Keratinocyte (primary cell): ENCODE data around the gene TRAPPC6A. TPM values are rescaled to one million over a fixed set of nuclear protein-coding genes. Genes with fewer than 3 reads are reported as not detected.

ENCODE experiments used
- DNase-seq: peaks from one replicate; pipeline ENCODE4 v3.0.0-alpha.2; 2011; ENCODE audit warnings: low read depth, missing footprints, low spot score
- FAIRE-seq: peaks from 2 replicates; lab custom pipeline; 2011; peaks lifted over from hg19 to GRCh38; lab: Jason Lieb, UNC
- H2AFZ ChIP-seq: 2 replicates; pipeline ENCODE4 v1.6.0; 2012; ENCODE audit warnings: low read length, control low read depth, inconsistent platforms; ENCODE audit not compliant: control insufficient read depth
- H3K27ac ChIP-seq: 2 replicates; pipeline ENCODE4 v1.5.1; 2011; ENCODE audit warnings: low read length; ENCODE audit not compliant: control insufficient read depth, insufficient read depth
- H3K27me3 ChIP-seq: 3 replicates; pipeline ENCODE4 v1.6.0; 2011; ENCODE audit warnings: low read length; ENCODE audit not compliant: control insufficient read depth, insufficient read depth; ENCODE audit errors: extremely low read depth
- H3K36me3 ChIP-seq, 2 experiments: 2 replicates in 1 of 2; 3 replicates in 1 of 2; pipeline ENCODE4 v1.5.1; 2011; ENCODE audit warnings: low read length in 2 of 2, mild to moderate bottlenecking in 1 of 2; ENCODE audit not compliant: control insufficient read depth in 2 of 2, insufficient read depth in 2 of 2; ENCODE audit errors: extremely low read depth in 1 of 2
- H3K4me1 ChIP-seq: 3 replicates; pipeline ENCODE4 v1.5.1; 2011; ENCODE audit warnings: low read length; ENCODE audit not compliant: control insufficient read depth, insufficient read depth; ENCODE audit errors: extremely low read depth
- H3K4me2 ChIP-seq: 3 replicates; pipeline ENCODE4 v1.6.0; 2011; ENCODE audit warnings: low read depth, low read length; ENCODE audit not compliant: control insufficient read depth, insufficient read depth; ENCODE audit errors: extremely low read depth
- H3K4me3 ChIP-seq, 3 experiments: fragments of 200-600 bp in 1 of 3; sonication (generic) in 1 of 3; 2 replicates in 2 of 3; 3 replicates in 1 of 3; pipeline ENCODE4 v1.5.1; 2011 to 2016; ENCODE audit warnings: low read length in 3 of 3, mild to moderate bottlenecking in 3 of 3, control low read depth in 2 of 3, inconsistent platforms in 1 of 3, low read depth in 1 of 3, mixed read lengths in 1 of 3, mixed run types in 1 of 3, moderate library complexity in 1 of 3; ENCODE audit not compliant: control insufficient read depth in 2 of 3, insufficient read depth in 2 of 3; ENCODE audit errors: extremely low read depth in 1 of 3
- H3K79me2 ChIP-seq: 2 replicates; pipeline ENCODE4 v1.6.0; 2012; ENCODE audit warnings: low read length; ENCODE audit not compliant: control insufficient read depth, insufficient read depth
- H3K9ac ChIP-seq: 3 replicates; pipeline ENCODE4 v1.6.0; 2011; ENCODE audit warnings: low read length; ENCODE audit not compliant: control insufficient read depth, insufficient read depth; ENCODE audit errors: extremely low read depth
- H3K9me1 ChIP-seq: 3 replicates; pipeline ENCODE4 v1.6.0; 2011; ENCODE audit warnings: low read length; ENCODE audit not compliant: control insufficient read depth, insufficient read depth; ENCODE audit errors: extremely low read depth
- H3K9me3 ChIP-seq: 2 replicates; pipeline ENCODE4 v1.5.1; 2012; ENCODE audit warnings: low read depth, low read length; ENCODE audit not compliant: control insufficient read depth
- H4K20me1 ChIP-seq: 3 replicates; pipeline ENCODE4 v1.6.0; 2011; ENCODE audit warnings: low read length; ENCODE audit not compliant: control insufficient read depth, insufficient read depth; ENCODE audit errors: extremely low read depth
- EZH2 ChIP-seq: IDR thresholded peaks from one replicate; pipeline ENCODE4 v1.6.1; 2012; ENCODE audit warnings: inconsistent platforms, mild to moderate bottlenecking, low read length, moderate library complexity
- dilution Hi-C: fragments of 300-500 bp; cut with MboI; formaldehyde crosslinking; loops from one replicate; pipeline ENCODE4 v1.7.0; 2020; ENCODE audit warnings: low sequenced_read_pairs; ENCODE audit not compliant: extremely low pct_ligation_motif_present
- polyA plus RNA-seq, 5 experiments: library from polyadenylated mRNA; depleted of rRNA in 3 of 5; stranded (reverse) in 3 of 5; stranded (forward) in 1 of 5; unstranded in 1 of 5; fragments of >200 nt; gene quantifications; 1 replicate in 1 of 5; 2 replicates in 3 of 5; 3 replicates in 1 of 5; pipeline versions ENCODE4 v1.2.1 to v1.2.3, GENCODE V29; 2011 to 2012; ENCODE audit warnings: missing spikeins in 2 of 5, low read depth in 1 of 5, low replicate concordance in 1 of 5
- TF ChIP-seq, protein P1 (sequence below), 3 experiments: IDR thresholded peaks in 1 of 3; conservative IDR thresholded peaks in 1 of 3; optimal IDR thresholded peaks in 1 of 3; 2 replicates in 2 of 3; 3 replicates in 1 of 3; pipeline versions ENCODE3 to v1.5.1; 2011; ENCODE audit warnings: low read length in 3 of 3, mild to moderate bottlenecking in 3 of 3, moderate library complexity in 2 of 3, control low read depth in 1 of 3, inconsistent platforms in 1 of 3; ENCODE audit not compliant: insufficient read depth in 2 of 3; ENCODE audit errors: extremely low read depth in 1 of 3

Gene TRAPPC6A
- polyA plus RNA-seq, 1 donor (not counting 4 experiments of a cell fraction or from before 2014, with no cell fraction given): 4.7 TPM

GRCh38 chr19:45173816-45174215, 4.2 kb downstream of the TRAPPC6A start:
- no peaks in the 10 kb centered on the region for H4K20me1 ChIP-seq
- H3K4me2 ChIP-seq: no peak overlapping the region
- H3K4me3 ChIP-seq: no peak overlapping the region
- no peak for TF ChIP-seq EZH2
- TF ChIP-seq, protein P1, sequence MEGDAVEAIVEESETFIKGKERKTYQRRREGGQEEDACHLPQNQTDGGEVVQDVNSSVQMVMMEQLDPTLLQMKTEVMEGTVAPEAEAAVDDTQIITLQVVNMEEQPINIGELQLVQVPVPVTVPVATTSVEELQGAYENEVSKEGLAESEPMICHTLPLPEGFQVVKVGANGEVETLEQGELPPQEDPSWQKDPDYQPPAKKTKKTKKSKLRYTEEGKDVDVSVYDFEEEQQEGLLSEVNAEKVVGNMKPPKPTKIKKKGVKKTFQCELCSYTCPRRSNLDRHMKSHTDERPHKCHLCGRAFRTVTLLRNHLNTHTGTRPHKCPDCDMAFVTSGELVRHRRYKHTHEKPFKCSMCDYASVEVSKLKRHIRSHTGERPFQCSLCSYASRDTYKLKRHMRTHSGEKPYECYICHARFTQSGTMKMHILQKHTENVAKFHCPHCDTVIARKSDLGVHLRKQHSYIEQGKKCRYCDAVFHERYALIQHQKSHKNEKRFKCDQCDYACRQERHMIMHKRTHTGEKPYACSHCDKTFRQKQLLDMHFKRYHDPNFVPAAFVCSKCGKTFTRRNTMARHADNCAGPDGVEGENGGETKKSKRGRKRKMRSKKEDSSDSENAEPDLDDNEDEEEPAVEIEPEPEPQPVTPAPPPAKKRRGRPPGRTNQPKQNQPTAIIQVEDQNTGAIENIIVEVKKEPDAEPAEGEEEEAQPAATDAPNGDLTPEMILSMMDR (optimal IDR thresholded peaks at IDR 0.05 in 1 of 3, IDR thresholded peaks at IDR 0.05 in 1 of 3, conservative IDR thresholded peaks at IDR 0.05 in 1 of 3; ENCODE audit: extremely low read depth in 1 of 3, insufficient read depth in 2 of 3, low read length in 3 of 3): no peak
- no peak overlapping the region for H3K9ac ChIP-seq
- DNase-seq (no peak), FAIRE-seq (no peak)
- H3K9me3 ChIP-seq: no peaks in the 10 kb centered on the region
- H3K79me2 ChIP-seq: no peaks in the 10 kb centered on the region
- H3K27ac ChIP-seq: no peak overlapping the region
- H3K36me3 ChIP-seq: no peaks in the 10 kb centered on the region
- peaks cover 16% of the 10 kb centered on the region for H3K4me1 ChIP-seq
- H2AFZ ChIP-seq: no peak overlapping the region
- H3K9me1 ChIP-seq: no peaks in the 10 kb centered on the region
- dilution Hi-C loops: no loop called here
- H3K27me3 ChIP-seq: no peaks in the 10 kb centered on the region

- H2AFZ ChIP-seq: no peak overlapping the region
- H3K4me3 ChIP-seq: no peak overlapping the region
- H3K36me3 ChIP-seq: no peaks in the 10 kb centered on the region
- H3K27ac ChIP-seq: no peak overlapping the region
- DNase-seq (no peak), FAIRE-seq (no peak)
- H3K4me1 ChIP-seq: peaks cover 16% of the 10 kb centered on the region
- no peaks in the 10 kb centered on the region for H4K20me1 ChIP-seq
- H3K9ac ChIP-seq: no peak overlapping the region
- TF ChIP-seq EZH2: no peak
- TF ChIP-seq, protein P1 (optimal IDR thresholded peaks at IDR 0.05 in 1 of 3, IDR thresholded peaks at IDR 0.05 in 1 of 3, conservative IDR thresholded peaks at IDR 0.05 in 1 of 3; ENCODE audit: extremely low read depth in 1 of 3, insufficient read depth in 2 of 3, low read length in 3 of 3): no peak
- dilution Hi-C loops: no loop called here
- no peaks in the 10 kb centered on the region for H3K27me3 ChIP-seq
- H3K9me1 ChIP-seq: no peaks in the 10 kb centered on the region
- H3K9me3 ChIP-seq: no peaks in the 10 kb centered on the region
- H3K79me2 ChIP-seq: no peaks in the 10 kb centered on the region
- no peak overlapping the region for H3K4me2 ChIP-seq
These were observed 5.3 kb downstream of the TRAPPC6A start for GRCh38 chr19:45172611-45173208.
